Peyer's patch (tissue), 4 donors: ENCODE results near the gene FAM53C.

Experiments used
- POLR2A ChIP-seq, 2 donors: fragments of 450-650 bp; IDR thresholded peaks; one replicate each; pipeline ENCODE4 v1.5.1; 2017; ENCODE audit warnings: antibody characterized with exemption in 2 of 2, mild to moderate bottlenecking in 2 of 2, moderate library complexity in 2 of 2
- TF ChIP-seq, protein P1 (sequence below), 6 experiments: fragments of 450-650 bp in 4 of 6; fragments of 200-600 bp in 2 of 6; sonication (generic) in 1 of 6; IDR thresholded peaks; one replicate each; pipeline ENCODE4 v1.5.1; 2017 to 2019; ENCODE audit warnings: antibody characterized with exemption in 6 of 6, mild to moderate bottlenecking in 3 of 6, moderate library complexity in 1 of 6

DNA sequence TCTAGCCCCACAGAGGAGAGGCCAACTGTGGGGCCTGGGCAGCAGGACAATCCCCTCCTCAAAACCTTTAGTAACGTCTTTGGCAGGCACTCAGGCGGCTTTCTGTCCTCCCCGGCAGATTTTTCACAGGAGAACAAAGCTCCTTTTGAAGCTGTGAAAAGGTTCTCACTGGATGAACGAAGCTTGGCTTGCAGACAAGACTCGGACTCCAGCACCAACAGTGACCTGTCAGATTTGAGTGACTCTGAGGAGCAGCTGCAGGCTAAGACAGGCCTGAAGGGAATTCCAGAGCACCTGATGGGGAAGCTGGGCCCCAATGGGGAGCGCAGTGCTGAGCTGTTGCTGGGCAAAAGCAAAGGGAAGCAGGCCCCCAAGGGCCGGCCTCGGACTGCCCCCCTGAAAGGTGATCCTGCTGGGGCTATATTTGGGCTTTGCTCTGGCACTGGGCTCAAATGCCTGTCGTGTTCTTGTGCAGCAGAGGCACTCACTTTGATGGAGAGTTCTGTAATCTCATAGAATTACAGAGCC is 53.9 kb downstream of the FAM53C start:
- TF ChIP-seq, protein P1, sequence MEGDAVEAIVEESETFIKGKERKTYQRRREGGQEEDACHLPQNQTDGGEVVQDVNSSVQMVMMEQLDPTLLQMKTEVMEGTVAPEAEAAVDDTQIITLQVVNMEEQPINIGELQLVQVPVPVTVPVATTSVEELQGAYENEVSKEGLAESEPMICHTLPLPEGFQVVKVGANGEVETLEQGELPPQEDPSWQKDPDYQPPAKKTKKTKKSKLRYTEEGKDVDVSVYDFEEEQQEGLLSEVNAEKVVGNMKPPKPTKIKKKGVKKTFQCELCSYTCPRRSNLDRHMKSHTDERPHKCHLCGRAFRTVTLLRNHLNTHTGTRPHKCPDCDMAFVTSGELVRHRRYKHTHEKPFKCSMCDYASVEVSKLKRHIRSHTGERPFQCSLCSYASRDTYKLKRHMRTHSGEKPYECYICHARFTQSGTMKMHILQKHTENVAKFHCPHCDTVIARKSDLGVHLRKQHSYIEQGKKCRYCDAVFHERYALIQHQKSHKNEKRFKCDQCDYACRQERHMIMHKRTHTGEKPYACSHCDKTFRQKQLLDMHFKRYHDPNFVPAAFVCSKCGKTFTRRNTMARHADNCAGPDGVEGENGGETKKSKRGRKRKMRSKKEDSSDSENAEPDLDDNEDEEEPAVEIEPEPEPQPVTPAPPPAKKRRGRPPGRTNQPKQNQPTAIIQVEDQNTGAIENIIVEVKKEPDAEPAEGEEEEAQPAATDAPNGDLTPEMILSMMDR (IDR thresholded peaks at IDR 0.05) = no peak
- no peak for TF ChIP-seq POLR2A (IDR thresholded peaks at IDR 0.05)
